Karpas-422 (cell line): ENCODE results near the gene CIPC. TPM values are rescaled to one million over a fixed set of nuclear protein-coding genes. Genes with fewer than 3 reads are reported as not detected.

Experiments used
- DNase-seq: peaks from one replicate; pipeline ENCODE4 v3.0.0-alpha.2; 2015
- H2AFZ ChIP-seq: fragments of 200-600 bp; sonication (generic); 2 replicates; pipeline ENCODE4 v1.6.1; 2014; ENCODE audit warnings: antibody characterized with exemption, low read length, mixed read lengths
- H3K27ac ChIP-seq: fragments of 200-600 bp; sonication (generic); 2 replicates; pipeline ENCODE4 v1.5.1; 2014; ENCODE audit warnings: mild to moderate bottlenecking, low read length, moderate library complexity
- H3K27me3 ChIP-seq: fragments of 200-600 bp; sonication (generic); 2 replicates; pipeline ENCODE4 v1.6.1; 2014; ENCODE audit warnings: low read length, mixed read lengths
- H3K36me3 ChIP-seq: fragments of 200-600 bp; sonication (generic); 2 replicates; pipeline ENCODE4 v1.6.1; 2014; ENCODE audit warnings: low read length, mixed read lengths; ENCODE audit not compliant: insufficient read depth
- H3K4me1 ChIP-seq: fragments of 200-600 bp; sonication (generic); 2 replicates; pipeline ENCODE4 v1.6.1; 2014; ENCODE audit warnings: mild to moderate bottlenecking, low read length, mixed read lengths
- H3K4me2 ChIP-seq: fragments of 200-600 bp; sonication (generic); 2 replicates; pipeline ENCODE4 v1.6.1; 2014; ENCODE audit warnings: low read length, low read depth, mild to moderate bottlenecking; ENCODE audit not compliant: poor library complexity, severe bottlenecking
- H3K4me3 ChIP-seq: fragments of 200-600 bp; sonication (generic); 2 replicates; pipeline ENCODE4 v1.5.1; 2014; ENCODE audit warnings: mild to moderate bottlenecking, antibody characterized with exemption, low read length, mixed read lengths
- H3K79me2 ChIP-seq: fragments of 200-600 bp; sonication (generic); 2 replicates; pipeline ENCODE4 v1.6.1; 2014; ENCODE audit warnings: mild to moderate bottlenecking, low read length, mixed read lengths
- H3K9ac ChIP-seq: fragments of 200-600 bp; sonication (generic); 2 replicates; pipeline ENCODE4 v1.6.0; 2014; ENCODE audit warnings: low read length
- H3K9me2 ChIP-seq: fragments of 200-600 bp; sonication (generic), shearing (Covaris generic); replicated peaks from 2 replicates; pipeline ENCODE4 v1.6.0; 2014; ENCODE audit warnings: mild to moderate bottlenecking, low read length, moderate library complexity; ENCODE audit not compliant: insufficient read depth
- H3K9me3 ChIP-seq: fragments of 300-700, 200-600 bp; sonication (generic); 2 replicates; pipeline ENCODE4 v1.6.1; 2014; ENCODE audit warnings: low read length, mixed read lengths
- H4K20me1 ChIP-seq: fragments of 200-600 bp; sonication (generic); 2 replicates; pipeline ENCODE4 v1.6.1; 2014; ENCODE audit warnings: mild to moderate bottlenecking, antibody characterized with exemption, low read length, low read depth; ENCODE audit not compliant: insufficient read depth
- total RNA-seq: library from RNA; depleted of rRNA; stranded (reverse); fragments of >200 nt; shearing (Covaris generic); gene quantifications from 2 replicates; pipeline ENCODE4 v1.2.3, GENCODE V29; 2014; ENCODE audit warnings: low replicate concordance

Gene CIPC
- total RNA-seq, 1 experiment from 2014 or later: 47.0 TPM

GRCh38 chr14:77082356-77082755 is 15.7 kb upstream of the CIPC start:
- H3K27ac ChIP-seq: no peak overlapping the region
- H3K4me1 ChIP-seq: no peaks in the 10 kb centered on the region
- no peak overlapping the region for H3K4me2 ChIP-seq
- H3K4me3 ChIP-seq: no peak overlapping the region
- no peaks in the 10 kb centered on the region for H3K9me3 ChIP-seq
- H2AFZ ChIP-seq: no peak overlapping the region
- DNase-seq: no peak
- no peak overlapping the region for H3K9ac ChIP-seq
- no peaks in the 10 kb centered on the region; the same call in 1 of the 2 replicates for H4K20me1 ChIP-seq
- H3K27me3 ChIP-seq: no peaks in the 10 kb centered on the region
- H3K36me3 ChIP-seq: no peaks in the 10 kb centered on the region
- no peaks in the 10 kb centered on the region for H3K9me2 ChIP-seq
- H3K79me2 ChIP-seq: no peaks in the 10 kb centered on the region

GRCh38 chr14:77083082-77083481 is 15.0 kb upstream of the CIPC start:
- Histone ChIP-seq H4K20me1 (no peaks in the 10 kb centered on the region; the same call in 1 of the 2 replicates), H3K79me2 (no peaks in the 10 kb centered on the region), H3K27ac (no peak overlapping the region), H2AFZ (no peak overlapping the region), H3K9me3 (no peaks in the 10 kb centered on the region), H3K4me1 (no peaks in the 10 kb centered on the region), H3K9me2 (no peaks in the 10 kb centered on the region), H3K36me3 (no peaks in the 10 kb centered on the region), H3K27me3 (no peaks in the 10 kb centered on the region), H3K9ac (no peak overlapping the region), H3K4me3 (no peak overlapping the region), H3K4me2 (no peak overlapping the region)
- DNase-seq: no peak

GRCh38 chr14:77084985-77085384 is 13.1 kb upstream of the CIPC start:
- Histone ChIP-seq H3K27ac (no peak overlapping the region), H3K9me2 (no peaks in the 10 kb centered on the region), H3K4me2 (no peak overlapping the region), H3K4me3 (no peak overlapping the region), H3K4me1 (no peaks in the 10 kb centered on the region), H3K9me3 (no peaks in the 10 kb centered on the region), H3K36me3 (no peaks in the 10 kb centered on the region), H3K9ac (no peak overlapping the region), H2AFZ (no peak overlapping the region), H3K79me2 (no peaks in the 10 kb centered on the region), H4K20me1 (no peaks in the 10 kb centered on the region; the same call in 1 of the 2 replicates), H3K27me3 (no peaks in the 10 kb centered on the region)
- no peak for DNase-seq

GRCh38 chr14:77085538-77085937 is 12.5 kb upstream of the CIPC start:
- Histone ChIP-seq H3K79me2 (no peaks in the 10 kb centered on the region), H3K4me1 (no peaks in the 10 kb centered on the region), H3K9ac (no peak overlapping the region), H3K27ac (no peak overlapping the region), H2AFZ (no peak overlapping the region), H3K4me2 (no peak overlapping the region), H3K36me3 (no peaks in the 10 kb centered on the region), H4K20me1 (no peaks in the 10 kb centered on the region; the same call in 1 of the 2 replicates), H3K9me2 (no peaks in the 10 kb centered on the region), H3K9me3 (no peaks in the 10 kb centered on the region), H3K4me3 (no peak overlapping the region), H3K27me3 (no peaks in the 10 kb centered on the region)
- DNase-seq: no peak

GRCh38 chr14:77086017-77086727 is 11.9 kb upstream of the CIPC start:
- Histone ChIP-seq H3K9me3 (peaks cover 3% of the 10 kb centered on the region; the same call in 1 of the 2 replicates), H3K4me3 (no peak overlapping the region), H3K36me3 (no peaks in the 10 kb centered on the region), H3K27ac (no peak overlapping the region), H3K9ac (no peak overlapping the region), H3K4me1 (no peaks in the 10 kb centered on the region), H3K9me2 (no peaks in the 10 kb centered on the region), H3K4me2 (no peak overlapping the region), H2AFZ (no peak overlapping the region), H4K20me1 (no peaks in the 10 kb centered on the region; the same call in 1 of the 2 replicates), H3K27me3 (peaks cover 1% of the 10 kb centered on the region; the same call in 1 of the 2 replicates), H3K79me2 (no peaks in the 10 kb centered on the region)
- DNase-seq: no peak

GRCh38 chr14:77086951-77087350 is 11.1 kb upstream of the CIPC start:
- no peaks in the 10 kb centered on the region for H3K79me2 ChIP-seq
- H3K9me2 ChIP-seq: no peaks in the 10 kb centered on the region
- no peak overlapping the region for H2AFZ ChIP-seq
- H3K27ac ChIP-seq: no peak overlapping the region
- H3K4me1 ChIP-seq: no peaks in the 10 kb centered on the region
- H3K9ac ChIP-seq: no peak overlapping the region
- DNase-seq: no peak
- H3K27me3 ChIP-seq: peaks cover 3% of the 10 kb centered on the region; the same call in 1 of the 2 replicates
- no peak overlapping the region for H3K4me2 ChIP-seq
- H4K20me1 ChIP-seq: no peaks in the 10 kb centered on the region; the same call in 1 of the 2 replicates
- peaks cover 9% of the 10 kb centered on the region; the same call in 1 of the 2 replicates for H3K9me3 ChIP-seq
- no peaks in the 10 kb centered on the region for H3K36me3 ChIP-seq
- H3K4me3 ChIP-seq: no peak overlapping the region

- no peak overlapping the region for H3K4me2 ChIP-seq
- H4K20me1 ChIP-seq: no peaks in the 10 kb centered on the region; the same call in 1 of the 2 replicates
- no peaks in the 10 kb centered on the region for H3K79me2 ChIP-seq
- peaks cover 9% of the 10 kb centered on the region; the same call in 1 of the 2 replicates for H3K9me3 ChIP-seq
- H2AFZ ChIP-seq: no peak overlapping the region
- no peaks in the 10 kb centered on the region for H3K36me3 ChIP-seq
- H3K9me2 ChIP-seq: no peaks in the 10 kb centered on the region
- no peak overlapping the region for H3K4me3 ChIP-seq
- DNase-seq: peak; percentile 28
- H3K9ac ChIP-seq: no peak overlapping the region
- H3K27me3 ChIP-seq: peaks cover 3% of the 10 kb centered on the region; the same call in 1 of the 2 replicates
- no peak overlapping the region for H3K27ac ChIP-seq
- no peaks in the 10 kb centered on the region for H3K4me1 ChIP-seq
These were observed 10.4 kb upstream of the CIPC start for GRCh38 chr14:77087631-77088030.

GRCh38 chr14:77088219-77088618 is 9.8 kb upstream of the CIPC start:
- DNase-seq: no peak
- no peaks in the 10 kb centered on the region; the same call in 1 of the 2 replicates for H4K20me1 ChIP-seq
- no peak overlapping the region for H2AFZ ChIP-seq
- no peak overlapping the region for H3K4me3 ChIP-seq
- no peak overlapping the region for H3K27ac ChIP-seq
- no peak overlapping the region for H3K9ac ChIP-seq
- no peaks in the 10 kb centered on the region for H3K79me2 ChIP-seq
- H3K9me3 ChIP-seq: peaks cover 9% of the 10 kb centered on the region; the same call in 1 of the 2 replicates
- H3K36me3 ChIP-seq: no peaks in the 10 kb centered on the region
- H3K9me2 ChIP-seq: no peaks in the 10 kb centered on the region
- no peaks in the 10 kb centered on the region for H3K4me1 ChIP-seq
- peaks cover 3% of the 10 kb centered on the region; the same call in 1 of the 2 replicates for H3K27me3 ChIP-seq
- H3K4me2 ChIP-seq: no peak overlapping the region
